ENCODE measurements around the gene SPTBN1.

Gene SPTBN1

GRCh38 chr2:54720563-54720962 is 264.4 kb downstream of the SPTBN1 start:
- no peak for DNase-seq
